IMR-90 (cell line): ENCODE data around the gene GRIK1. TPM values are rescaled to one million over a fixed set of nuclear protein-coding genes. Genes with fewer than 3 reads are reported as not detected.

Experiments
- ATAC-seq: fragments of 200-7000 bp; cut with Tn5 transposase; 2 replicates; pipeline ENCODE4 v1.9.1; 2020; ENCODE audit warnings: low read depth, mild to moderate bottlenecking, moderate library complexity
- BruUV-seq: library from RNA; stranded (reverse); fragments of 400-500 nt; replicated peaks from 2 replicates; lab custom pipeline; 2021; lab: Mats Ljungman, UMichigan
- CTCF ChIA-PET: fragments of 300-600 bp; formaldehyde crosslinking; extraction: SDS; loops from one replicate; lab custom pipeline; 2021; ENCODE audit warnings: antibody characterized with exemption; lab: Yijun Ruan, JAX
- POLR2A ChIA-PET: fragments of 300-600 bp; sonication (Branson Sonifier 250); formaldehyde crosslinking; loops from one replicate; lab custom pipeline; 2022; ENCODE audit warnings: antibody characterized with exemption; ENCODE audit not compliant: unreplicated experiment; lab: Charles Lee
- DNase-seq: peaks from one replicate; pipeline ENCODE4 v3.0.0; 2013
- H2AFZ ChIP-seq: replicated peaks from 2 replicates; pipeline ENCODE3; 2013; ENCODE audit warnings: low read length, mild to moderate bottlenecking; ENCODE audit not compliant: poor library complexity
- H2AK5ac ChIP-seq: 2 replicates; pipeline ENCODE4 v1.6.1; 2013; ENCODE audit warnings: low read depth, low read length, inconsistent platforms
- H2AK9ac ChIP-seq: replicated peaks from 2 replicates; pipeline ENCODE3; 2013; ENCODE audit warnings: mild to moderate bottlenecking, low read depth, low read length, moderate library complexity; ENCODE audit not compliant: poor library complexity
- H2BK120ac ChIP-seq: 2 replicates; pipeline ENCODE4 v1.6.1; 2013; ENCODE audit warnings: low read depth, low read length, inconsistent platforms
- H2BK15ac ChIP-seq: 3 replicates; pipeline ENCODE4 v1.6.1; 2013; ENCODE audit warnings: low read depth, low read length, inconsistent platforms
- H2BK20ac ChIP-seq: 2 replicates; pipeline ENCODE4 v1.6.1; 2013; ENCODE audit warnings: low read depth, mild to moderate bottlenecking, inconsistent platforms, low read length, moderate library complexity
- H2BK5ac ChIP-seq: 2 replicates; pipeline ENCODE4 v1.6.1; 2013; ENCODE audit warnings: mild to moderate bottlenecking, low read depth, low read length, inconsistent platforms; ENCODE audit not compliant: poor library complexity, severe bottlenecking
- H3K14ac ChIP-seq: replicated peaks from 2 replicates; pipeline ENCODE4 v1.6.1; 2013; ENCODE audit warnings: low read depth, low read length, inconsistent platforms
- H3K18ac ChIP-seq: 2 replicates; pipeline ENCODE4 v1.6.1; 2013; ENCODE audit warnings: low read depth, low read length, control low read depth
- H3K23ac ChIP-seq: 2 replicates; pipeline ENCODE4 v1.6.1; 2013; ENCODE audit warnings: low read depth, low read length, inconsistent platforms
- H3K27ac ChIP-seq: 2 replicates; pipeline ENCODE4 v1.5.1; 2013; ENCODE audit warnings: mild to moderate bottlenecking, control low read depth, low read length; ENCODE audit not compliant: insufficient read depth
- H3K27me3 ChIP-seq: 2 replicates; pipeline ENCODE4 v1.6.1; 2013; ENCODE audit warnings: low read length; ENCODE audit not compliant: control insufficient read depth, insufficient read depth
- H3K36me3 ChIP-seq: 2 replicates; pipeline ENCODE4 v1.6.1; 2013; ENCODE audit warnings: low read length, mixed read lengths; ENCODE audit not compliant: control insufficient read depth, insufficient read depth
- H3K4ac ChIP-seq: 2 replicates; pipeline ENCODE4 v1.6.1; 2013; ENCODE audit warnings: low read depth, low read length, inconsistent platforms
- H3K4me1 ChIP-seq: 2 replicates; pipeline ENCODE4 v1.6.1; 2013; ENCODE audit warnings: low read length, mixed read lengths; ENCODE audit not compliant: control insufficient read depth, insufficient read depth
- H3K4me2 ChIP-seq: 2 replicates; pipeline ENCODE4 v1.6.1; 2013; ENCODE audit warnings: low read depth, mild to moderate bottlenecking, control low read depth, low read length, moderate library complexity
- H3K4me3 ChIP-seq: 2 replicates; pipeline ENCODE4 v1.5.1; 2013; ENCODE audit warnings: low read depth, mild to moderate bottlenecking, control low read depth, low read length, moderate library complexity; ENCODE audit not compliant: insufficient read depth
- H3K56ac ChIP-seq: 2 replicates; pipeline ENCODE4 v1.6.1; 2013; ENCODE audit warnings: low read length, inconsistent platforms; ENCODE audit not compliant: insufficient read depth; ENCODE audit errors: extremely low read depth
- H3K79me1 ChIP-seq, 2 experiments: 2 replicates each; pipeline ENCODE4 v1.6.1; 2013; ENCODE audit warnings: low read length in 2 of 2, inconsistent platforms in 1 of 2, low read depth in 1 of 2
- H3K9ac ChIP-seq: 2 replicates; pipeline ENCODE4 v1.6.1; 2013; ENCODE audit warnings: low read depth, low read length, control low read depth
- H3K9me1 ChIP-seq: 2 replicates; pipeline ENCODE4 v1.6.1; 2013; ENCODE audit warnings: low read length, inconsistent platforms; ENCODE audit not compliant: insufficient read depth
- H3K9me3 ChIP-seq: 2 replicates; pipeline ENCODE4 v1.6.1; 2013; ENCODE audit warnings: low read length; ENCODE audit not compliant: control insufficient read depth, insufficient read depth
- H4K20me1 ChIP-seq: 2 replicates; pipeline ENCODE4 v1.6.1; 2013; ENCODE audit warnings: low read length, inconsistent platforms; ENCODE audit not compliant: insufficient read depth
- H4K5ac ChIP-seq: 2 replicates; pipeline ENCODE4 v1.6.1; 2013; ENCODE audit warnings: mild to moderate bottlenecking, low read depth, low read length, control low read depth
- H4K8ac ChIP-seq, 2 experiments: 2 replicates each; pipeline ENCODE4 v1.6.1; 2013; ENCODE audit warnings: low read depth in 2 of 2, low read length in 2 of 2, control low read depth in 1 of 2, inconsistent platforms in 1 of 2
- H4K91ac ChIP-seq: 2 replicates; pipeline ENCODE4 v1.6.1; 2013; ENCODE audit warnings: low read depth, low read length, inconsistent platforms; ENCODE audit not compliant: insufficient read depth
- BHLHE40 ChIP-seq: fragments of 150-350 bp; IDR thresholded peaks from 2 replicates; pipeline ENCODE4 v1.6.1; 2016; ENCODE audit warnings: mild to moderate bottlenecking, low read depth, low read length
- CEBPB ChIP-seq: IDR thresholded peaks from 2 replicates; pipeline ENCODE4 v1.6.1; 2012; ENCODE audit warnings: low read depth, low read length, improper control_type of control experiment
- MAFK ChIP-seq: IDR thresholded peaks from 2 replicates; pipeline ENCODE4 v1.6.1; 2012; ENCODE audit warnings: low read depth, low read length, improper control_type of control experiment
- MAZ ChIP-seq: IDR thresholded peaks from 2 replicates; pipeline ENCODE4 v1.6.1; 2012; ENCODE audit warnings: low read depth, mild to moderate bottlenecking, low read length, improper control_type of control experiment, moderate library complexity, borderline replicate concordance
- MXI1 ChIP-seq: IDR thresholded peaks from 2 replicates; pipeline ENCODE4 v1.6.1; 2012; ENCODE audit warnings: low read depth, mild to moderate bottlenecking, low read length, moderate library complexity, borderline replicate concordance
- POLR2A ChIP-seq: IDR thresholded peaks from 2 replicates; pipeline ENCODE4 v1.6.1; 2012; ENCODE audit warnings: mild to moderate bottlenecking, low read depth, low read length
- RAD21 ChIP-seq: IDR thresholded peaks from 2 replicates; pipeline ENCODE4 v1.6.1; 2012; ENCODE audit warnings: low read length, improper control_type of control experiment
- RFX5 ChIP-seq: IDR thresholded peaks from 2 replicates; pipeline ENCODE4 v1.8.0; 2012; ENCODE audit warnings: low read depth, mild to moderate bottlenecking, low read length, moderate library complexity
- SMC3 ChIP-seq: fragments of 150-350 bp; IDR thresholded peaks from 2 replicates; pipeline ENCODE4 v1.6.1; 2016; ENCODE audit warnings: low read depth, mild to moderate bottlenecking, antibody characterized with exemption, low read length, moderate library complexity
- USF2 ChIP-seq: fragments of 150-350 bp; IDR thresholded peaks from 2 replicates; pipeline ENCODE4 v1.6.1; 2017; ENCODE audit warnings: mild to moderate bottlenecking, antibody characterized with exemption, low read length, low read depth
- WGBS, 2 experiments: methylation state at CpG; one replicate each; pipeline versions ENCODE4 v1.1.5 to v1.1.7; 2013; ENCODE audit warnings: missing lambda C conversion rate in 2 of 2; ENCODE audit not compliant: insufficient read length in 1 of 2; ENCODE audit errors: extremely low coverage in 2 of 2; 5-methylcytosine and 5-hydroxymethylcytosine counted together
- dilution Hi-C: fragments of 300-500 bp; cut with HindIII; formaldehyde crosslinking; loops from one replicate; pipeline ENCODE4 v1.14.3; 2018; ENCODE audit warnings: low sequenced_read_pairs; ENCODE audit not compliant: unreplicated experiment
- in situ Hi-C: fragments of 300-500 bp; cut with MboI; formaldehyde crosslinking; loops from 3 replicates; pipeline ENCODE4 v1.14.3; 2019; ENCODE audit warnings: low sequenced_read_pairs, inconsistent platforms, mixed read lengths
- intact Hi-C: fragments of 100-400 bp; cut with micrococcal nuclease; formaldehyde crosslinking; loops from 2 replicates; pipeline ENCODE4 v1.10.0; 2022
- polyA plus RNA-seq, 3 experiments: library from polyadenylated mRNA; depleted of rRNA; stranded (reverse); fragments of >200 nt; gene quantifications; 2 replicates each; pipeline ENCODE4 v1.2.3, GENCODE V29; 2012; ENCODE audit warnings: low replicate concordance in 1 of 3
- total RNA-seq: library from RNA; depleted of rRNA; stranded (reverse); fragments of >200 nt; gene quantifications from 2 replicates; pipeline ENCODE4 v1.2.3, GENCODE V29; 2012
- TF ChIP-seq, protein P1 (sequence below): fragments of 150-350 bp; IDR thresholded peaks from 2 replicates; pipeline ENCODE4 v1.6.1; 2016; ENCODE audit warnings: low read depth, mild to moderate bottlenecking, low read length, moderate library complexity, borderline replicate concordance

The GRIK1 gene
- total and polyA plus RNA-seq, 2 of the 4 experiments (the other 2 are of a cell fraction), result not detected

GRCh38 chr21:29939104-29939923, 482 bp downstream of the GRIK1 start:
- H4K20me1 ChIP-seq, result no peaks in the 10 kb centered on the region
- H2AK5ac ChIP-seq, result no peak overlapping the region
- H3K4ac ChIP-seq, result no peak overlapping the region
- dilution Hi-C loops, result no loop called here
- no peak overlapping the region for H4K5ac ChIP-seq
- no peaks in the 10 kb centered on the region for H3K79me1 ChIP-seq
- no peak overlapping the region for H3K9ac ChIP-seq
- H4K91ac ChIP-seq, result no peak overlapping the region
- H2BK5ac ChIP-seq, result no peak overlapping the region
- no peak overlapping the region for H3K14ac ChIP-seq
- no peak overlapping the region for H3K18ac ChIP-seq
- H2AFZ ChIP-seq, result peak overlapping the region; percentile 74
- H3K23ac ChIP-seq, result no peak overlapping the region
- TF ChIP-seq CEBPB (no peak), RAD21 (no peak), SMC3 (no peak), BHLHE40 (no peak), POLR2A (no peak), MAFK (no peak), RFX5 (no peak), MAZ (no peak), USF2 (no peak), MXI1 (no peak)
- TF ChIP-seq, protein P1, sequence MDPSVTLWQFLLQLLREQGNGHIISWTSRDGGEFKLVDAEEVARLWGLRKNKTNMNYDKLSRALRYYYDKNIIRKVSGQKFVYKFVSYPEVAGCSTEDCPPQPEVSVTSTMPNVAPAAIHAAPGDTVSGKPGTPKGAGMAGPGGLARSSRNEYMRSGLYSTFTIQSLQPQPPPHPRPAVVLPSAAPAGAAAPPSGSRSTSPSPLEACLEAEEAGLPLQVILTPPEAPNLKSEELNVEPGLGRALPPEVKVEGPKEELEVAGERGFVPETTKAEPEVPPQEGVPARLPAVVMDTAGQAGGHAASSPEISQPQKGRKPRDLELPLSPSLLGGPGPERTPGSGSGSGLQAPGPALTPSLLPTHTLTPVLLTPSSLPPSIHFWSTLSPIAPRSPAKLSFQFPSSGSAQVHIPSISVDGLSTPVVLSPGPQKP, result no peak
- intact Hi-C loops, result no loop called here
- no peak overlapping the region for H2BK120ac ChIP-seq
- H3K9me3 ChIP-seq, result no peaks in the 10 kb centered on the region
- no peaks in the 10 kb centered on the region for H3K9me1 ChIP-seq
- H2AK9ac ChIP-seq, result no peak overlapping the region
- H3K27ac ChIP-seq, result no peak overlapping the region
- H4K8ac ChIP-seq, result no peak overlapping the region
- H3K4me1 ChIP-seq, result no peaks in the 10 kb centered on the region
- DNase-seq (no peak), ATAC-seq (peak; percentile 79)
- H3K56ac ChIP-seq, result no peak overlapping the region
- POLR2A ChIA-PET, result no interaction called here
- H3K36me3 ChIP-seq, result no peaks in the 10 kb centered on the region
- no peak overlapping the region for H3K4me3 ChIP-seq
- CTCF ChIA-PET, result no interaction called here
- BruUV-seq, result no TSS peak
- H2BK15ac ChIP-seq, result no peak overlapping the region
- WGBS, 2 experiments, result 20% methylated on average over 1 of the region's 62 CpGs; no CpG with 5 or more reads in 1 of the 2 experiments
- peaks cover 20% of the 10 kb centered on the region for H3K27me3 ChIP-seq
- in situ Hi-C loops, result no loop called here
- H2BK20ac ChIP-seq, result no peak overlapping the region
- H3K4me2 ChIP-seq, result peak overlapping the region; percentile 75
